ENCODE data around the gene RNF128. TPM values are rescaled to one million over a fixed set of nuclear protein-coding genes. Genes with fewer than 3 reads are reported as not detected.

The RNF128 gene
- total and polyA plus RNA-seq, 10 of the 15 experiments (the other 5 are each of a cell fraction or from before 2014, with no cell fraction given): 0.10 TPM; not detected in 9

- TF ChIP-seq ZBTB40 (IDR thresholded peaks at IDR 0.05; ENCODE audit: borderline replicate concordance) (no peak), NR2C1 (IDR thresholded peaks at IDR 0.05) (no peak), RELB (IDR thresholded peaks at IDR 0.05; ENCODE audit: low read depth) (no peak), CHD1 (IDR thresholded peaks at IDR 0.05; ENCODE audit: low read depth, low read length) (no peak), NFIC (IDR thresholded peaks at IDR 0.05; ENCODE audit: low read depth, low read length) (no peak), ELK1 (IDR thresholded peaks at IDR 0.05; ENCODE audit: low read depth, low read length) (no peak), USF2 (IDR thresholded peaks at IDR 0.05; ENCODE audit: borderline replicate concordance, low read depth, low read length) (no peak), YBX1 (IDR thresholded peaks at IDR 0.05) (no peak), ZNF384 (IDR thresholded peaks at IDR 0.05; ENCODE audit: borderline replicate concordance, low read depth, low read length) (no peak), BACH1 (IDR thresholded peaks at IDR 0.05; ENCODE audit: borderline replicate concordance) (no peak)
These were observed at the start of gene RNF128 (continued) for GRCh38 chrX:106726485-106727437.

All from GM12878 (cell line).